Suppressor macrophage treated with lipopolysaccharide for 4 hours (primary cell): ENCODE measurements around the gene EIF4E.
"Not testable (repeated sequence)": the region's sequence is repeated elsewhere in the genome, so short reads cannot be mapped to it uniquely, and the experiment has no call there.

Source experiments
- DNase-seq: peaks from one replicate; pipeline ENCODE4 v3.0.0-alpha.2; 2020

The EIF4E gene

DNA sequence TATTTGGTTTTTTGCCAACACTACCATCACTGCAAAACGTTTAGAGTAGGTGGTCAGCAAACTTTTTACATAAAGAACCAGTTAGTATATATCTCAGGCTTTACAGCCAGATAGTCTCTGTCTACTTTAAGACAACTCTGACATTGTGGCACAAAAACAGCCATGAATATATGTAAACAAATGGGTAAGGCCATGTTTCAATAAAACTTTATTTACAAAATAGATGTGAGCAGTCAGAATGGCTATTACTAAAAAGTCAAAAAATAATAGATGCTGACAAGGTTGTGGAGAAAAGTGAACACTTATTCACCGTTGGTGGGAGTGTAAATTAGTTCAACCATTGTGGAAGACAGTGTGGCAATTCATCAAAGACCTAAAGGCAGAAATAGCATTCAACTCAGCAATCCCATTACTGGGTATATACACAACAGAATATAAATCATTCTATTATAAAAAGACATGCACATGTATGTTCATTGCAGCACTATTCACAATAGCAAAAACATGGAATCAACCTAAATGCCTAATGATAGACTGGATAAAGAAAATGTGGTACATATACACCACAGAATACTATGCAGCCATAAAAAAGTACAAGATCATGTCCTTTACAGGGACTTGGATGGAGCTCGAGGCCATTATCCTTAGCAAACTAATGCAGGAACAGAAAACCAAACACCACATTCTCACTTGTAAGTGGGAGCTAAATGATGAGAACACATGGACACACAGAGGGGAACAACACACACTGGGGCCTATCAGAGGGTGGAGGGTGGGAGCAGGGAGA, 56.6 kb downstream of the EIF4E start:
- not testable (repeated sequence) for DNase-seq

DNA sequence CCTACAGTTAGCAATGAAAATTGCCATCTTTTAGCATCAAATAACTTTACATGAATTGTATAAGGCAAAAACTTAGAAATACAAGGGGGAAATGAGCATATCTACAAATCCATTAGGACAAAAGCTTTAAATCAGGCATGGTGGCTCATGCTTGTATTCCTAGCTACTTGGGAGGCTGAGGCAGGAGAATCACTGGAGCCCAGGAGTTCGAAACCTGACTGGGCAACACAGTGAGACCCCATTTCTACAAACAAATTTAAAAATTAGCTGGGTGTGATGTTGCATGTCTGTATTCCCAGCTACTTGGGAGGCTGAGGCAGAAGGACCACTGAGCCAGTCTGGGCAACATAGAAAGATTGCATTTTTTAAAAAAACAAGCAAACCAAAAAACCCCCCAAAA, 61.3 kb downstream of the EIF4E start:
- no peak for DNase-seq

DNA sequence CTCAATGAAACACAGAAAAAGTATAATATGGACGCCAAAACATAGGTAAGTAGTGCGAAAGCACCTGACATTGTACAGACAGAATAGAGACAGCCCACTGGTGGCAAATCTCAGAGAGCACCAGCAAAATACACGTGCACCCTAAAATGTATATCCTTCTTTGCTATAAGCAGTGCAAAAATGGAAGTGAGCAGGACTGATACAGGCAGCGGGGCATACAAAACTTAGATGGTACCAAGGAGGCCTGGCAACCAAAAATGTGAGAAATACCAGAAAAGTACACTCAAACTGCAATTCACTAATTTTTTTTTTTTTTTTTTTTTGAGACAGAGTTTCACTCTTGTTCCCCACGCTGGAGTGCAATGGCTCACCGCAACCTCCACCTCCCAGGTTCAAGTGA, 63.9 kb downstream of the EIF4E start:
- no peak for DNase-seq

DNA sequence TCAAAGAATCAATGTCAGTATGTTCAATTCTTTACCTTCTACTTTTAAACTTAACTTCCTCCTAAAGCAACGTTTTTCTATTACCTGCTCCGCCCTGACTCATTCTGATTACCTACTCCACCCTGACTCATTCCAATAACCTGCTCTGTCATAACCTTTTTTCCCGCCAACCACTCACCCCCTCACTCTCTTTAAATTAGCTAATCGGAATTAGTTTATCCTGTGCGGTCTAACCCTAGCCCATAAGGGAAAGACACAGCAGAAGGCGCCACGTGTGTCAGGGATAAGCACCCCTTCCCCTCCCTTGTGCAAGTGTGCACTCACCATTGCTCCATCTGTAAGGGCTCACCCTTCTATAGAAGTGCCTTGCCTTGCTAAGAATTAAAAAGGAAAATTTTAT, 64.4 kb downstream of the EIF4E start:
- DNase-seq, result no peak

DNA sequence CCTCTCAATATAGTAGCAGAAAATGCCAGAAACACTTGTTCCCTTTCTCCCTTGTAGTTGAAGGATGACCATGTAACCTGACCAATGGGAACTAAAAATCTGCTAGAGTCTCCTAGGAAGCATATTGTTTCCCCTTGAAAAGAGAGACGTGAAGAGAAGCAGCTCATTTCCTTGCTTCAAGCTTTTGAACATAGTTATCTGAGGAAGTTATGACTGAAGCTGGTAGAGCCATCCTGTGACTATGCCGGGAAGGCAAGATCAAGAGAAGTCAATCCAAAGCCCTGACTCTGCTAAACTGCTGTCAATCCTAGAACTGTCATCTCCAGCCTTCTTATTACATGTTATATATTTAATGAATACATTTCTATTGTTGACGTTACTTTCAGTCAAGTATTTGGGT, 66.6 kb downstream of the EIF4E start:
- no peak for DNase-seq

DNA sequence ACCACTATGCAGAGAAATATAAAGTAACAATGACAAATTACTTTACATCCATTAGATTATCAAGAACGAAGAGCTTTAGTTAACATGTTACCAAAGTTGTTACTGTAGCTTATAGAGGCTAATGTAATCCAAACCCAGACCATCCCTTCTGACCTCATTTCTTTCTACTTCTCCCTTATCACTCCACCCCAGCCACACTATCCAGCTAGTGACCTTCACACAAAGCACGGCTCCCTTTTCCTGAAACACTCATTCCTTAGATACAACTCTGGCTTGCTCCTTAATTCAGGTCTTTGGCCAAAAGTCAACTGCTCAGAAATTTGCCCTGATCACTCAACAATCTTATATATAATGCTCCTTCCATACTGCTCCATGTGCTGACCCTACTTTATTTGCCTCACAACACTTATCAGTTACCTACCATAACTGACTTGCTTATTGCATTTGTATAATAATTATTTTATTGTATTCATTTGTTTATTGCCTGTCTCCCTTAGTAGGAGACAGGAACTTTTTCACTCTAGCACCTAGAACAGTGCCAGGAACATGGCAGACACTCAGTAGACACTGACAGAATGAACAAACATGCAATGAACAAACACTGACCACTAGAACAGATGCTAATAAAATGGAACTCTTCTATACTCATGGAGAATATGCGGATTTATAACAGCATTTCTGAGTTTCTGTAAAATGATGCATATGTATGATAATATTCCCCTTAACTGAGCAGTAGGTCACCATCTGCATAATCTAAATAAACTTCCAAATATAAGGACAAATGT, 67.6 kb downstream of the EIF4E start:
- no peak for DNase-seq

DNA sequence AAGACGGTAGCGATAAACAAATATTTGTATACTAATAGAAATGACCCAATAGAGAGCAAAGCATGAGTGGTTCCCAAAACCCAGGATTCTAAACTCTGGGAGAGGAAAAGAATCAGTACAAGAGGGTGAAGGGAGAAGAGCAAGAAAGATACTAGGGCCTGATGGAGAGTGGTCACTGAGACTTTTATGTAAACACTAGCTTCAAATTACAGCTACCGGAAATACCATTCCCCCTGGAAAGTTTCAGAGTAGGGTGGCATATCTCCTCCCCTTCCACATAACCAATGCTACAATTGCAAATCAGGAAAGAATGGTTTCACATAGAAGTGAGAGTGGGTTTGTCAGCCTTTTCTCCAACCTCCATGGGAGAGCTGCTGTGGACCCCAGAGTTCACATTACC, 77.1 kb downstream of the EIF4E start:
- DNase-seq, result no peak

DNA sequence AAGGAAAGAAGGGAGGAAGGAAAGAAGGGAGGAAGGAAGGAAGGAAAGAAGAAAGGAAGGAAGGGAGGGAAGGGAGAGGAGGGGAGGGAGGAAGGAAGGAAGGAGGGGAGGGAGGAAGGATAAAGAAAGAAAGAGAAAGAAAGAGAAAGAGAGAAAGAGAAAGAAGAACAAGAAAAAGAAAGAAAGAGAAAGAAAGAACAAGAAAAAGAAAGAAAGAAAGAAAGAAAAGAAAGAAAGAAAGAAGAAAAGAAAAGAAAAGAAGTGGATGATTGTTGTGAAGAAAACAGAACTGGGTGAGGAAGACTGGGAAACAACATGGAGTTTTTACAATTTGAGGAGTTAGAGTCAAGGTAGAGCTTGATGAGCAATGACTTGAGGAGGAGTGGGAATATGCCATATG, 78.0 kb downstream of the EIF4E start:
- no peak for DNase-seq

DNA sequence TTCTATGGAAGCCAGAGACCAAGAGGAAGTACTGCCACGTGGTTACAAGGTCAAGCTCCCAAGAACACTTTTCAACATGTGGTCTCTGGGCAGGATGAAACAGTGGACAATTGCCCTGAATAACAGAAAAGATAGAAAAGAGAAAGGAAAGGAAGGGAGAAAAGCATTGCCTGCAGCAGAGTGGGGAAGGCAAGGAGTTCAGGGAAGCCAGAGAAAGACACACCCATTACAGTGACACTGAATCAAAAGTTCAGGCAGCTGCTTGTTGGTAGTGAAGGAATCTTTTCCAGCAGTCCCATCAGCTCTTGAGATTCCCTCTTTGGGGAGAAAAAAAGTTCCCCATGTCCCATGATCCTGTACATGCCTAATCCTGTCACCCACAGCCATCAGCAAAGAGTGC, 80.5 kb downstream of the EIF4E start:
- DNase-seq, result no peak

DNA sequence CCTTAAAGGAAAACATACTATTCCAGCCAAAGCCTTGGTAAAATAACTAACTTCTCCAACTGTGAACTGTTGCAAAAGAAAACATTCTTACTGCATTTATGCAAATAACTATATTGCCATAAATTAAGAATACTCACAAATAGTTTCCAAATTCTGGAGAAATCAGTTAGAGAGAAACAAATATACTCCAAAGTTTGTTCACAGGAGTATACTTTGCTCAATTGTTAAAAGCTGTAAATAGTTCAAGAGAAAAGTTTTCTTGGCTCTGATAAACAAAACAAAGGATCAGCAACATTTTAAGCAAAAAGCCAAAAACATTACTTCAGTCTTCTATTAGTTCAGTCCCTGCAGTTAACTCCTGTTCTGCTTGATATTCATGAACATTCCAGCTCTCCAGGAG, 83.0 kb downstream of the EIF4E start:
- DNase-seq, result no peak

DNA sequence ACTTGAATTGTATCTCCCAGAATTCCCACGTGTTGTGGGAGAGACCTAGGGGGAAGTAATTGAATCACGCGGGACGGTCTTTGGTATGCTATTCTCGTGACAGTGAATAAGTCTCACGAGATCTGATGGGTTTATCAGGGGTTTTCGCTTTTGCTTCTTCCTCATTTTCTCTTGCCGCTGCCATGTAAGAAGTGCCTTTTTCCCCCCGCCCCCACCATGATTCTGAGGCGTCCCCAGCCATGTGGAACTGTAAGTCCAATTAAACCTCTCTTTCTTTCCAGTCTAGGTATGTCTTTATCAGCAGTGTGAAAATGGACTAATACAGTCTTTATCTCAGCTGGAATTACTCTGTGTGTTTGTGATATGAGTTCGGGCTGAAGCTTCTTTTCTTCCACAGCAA, 86.0 kb downstream of the EIF4E start:
- DNase-seq, result not testable (repeated sequence)

DNA sequence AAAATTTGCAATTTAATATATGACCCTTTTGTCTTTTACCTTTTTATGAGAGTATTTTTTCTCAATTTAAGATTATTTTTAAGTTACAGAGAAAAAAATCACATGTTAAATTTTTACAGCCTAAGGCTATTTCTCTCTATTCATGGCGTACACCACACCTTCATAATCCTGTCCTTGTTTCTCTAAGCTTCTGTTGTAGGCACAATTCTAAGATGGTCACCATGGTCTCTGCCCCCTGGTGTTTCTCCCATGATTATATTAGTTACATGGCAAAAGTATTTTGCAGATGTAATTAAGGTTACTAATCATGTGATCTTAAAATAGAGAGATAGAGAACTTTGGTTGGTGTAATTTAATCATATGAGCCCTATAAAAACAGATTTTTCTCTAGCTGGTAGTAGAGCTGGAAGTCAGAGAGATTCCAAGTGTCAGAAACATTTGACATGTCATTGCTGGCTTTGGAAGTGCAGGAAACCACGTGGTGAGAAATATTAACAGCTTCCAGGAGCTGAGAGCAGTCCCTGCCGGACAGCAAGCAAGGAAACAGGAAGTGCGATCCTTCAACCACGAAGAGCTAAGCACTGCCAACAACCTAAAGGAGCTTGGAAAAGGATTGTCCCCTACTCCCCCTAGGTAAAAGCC, 89.8 kb downstream of the EIF4E start:
- peak; percentile 2 for DNase-seq

DNA sequence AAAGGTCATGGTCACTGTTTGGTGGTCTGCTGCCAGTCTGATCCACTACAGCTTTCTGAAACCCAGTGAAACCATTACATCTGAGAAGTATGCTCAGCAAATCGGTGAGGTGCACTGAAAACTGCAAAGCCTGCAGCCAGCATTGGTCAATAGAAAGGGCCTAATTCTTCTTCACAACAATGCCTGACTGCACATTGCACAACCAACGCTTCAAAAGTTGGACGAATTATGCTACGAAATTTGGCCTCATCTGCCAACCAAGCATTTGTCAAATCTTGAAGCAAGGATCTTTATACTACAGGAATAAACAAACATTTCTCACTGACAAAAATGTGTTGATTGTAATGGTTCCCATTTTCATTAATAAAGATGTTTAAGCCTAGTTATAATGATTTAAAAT, 90.4 kb downstream of the EIF4E start:
- no peak for DNase-seq

DNA sequence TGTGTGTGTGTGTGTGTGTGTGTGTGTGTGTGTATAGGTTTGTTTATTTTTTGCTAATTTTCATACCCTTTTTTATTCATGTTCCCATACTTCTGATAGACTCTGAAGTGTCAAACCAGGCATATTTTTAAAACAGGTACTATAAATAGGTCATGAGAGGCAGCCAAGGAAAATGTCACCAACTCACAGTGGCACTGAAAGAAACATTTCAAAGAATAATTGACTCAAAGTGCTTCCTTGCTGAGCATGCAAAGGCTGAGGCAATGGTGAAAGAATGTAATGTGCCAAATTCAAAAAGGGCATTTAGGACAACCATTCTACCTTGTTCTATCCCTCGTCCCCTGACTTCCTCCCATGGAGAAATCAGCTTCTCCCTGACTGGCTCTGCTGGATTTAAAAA, 95.5 kb downstream of the EIF4E start:
- no peak for DNase-seq

DNA sequence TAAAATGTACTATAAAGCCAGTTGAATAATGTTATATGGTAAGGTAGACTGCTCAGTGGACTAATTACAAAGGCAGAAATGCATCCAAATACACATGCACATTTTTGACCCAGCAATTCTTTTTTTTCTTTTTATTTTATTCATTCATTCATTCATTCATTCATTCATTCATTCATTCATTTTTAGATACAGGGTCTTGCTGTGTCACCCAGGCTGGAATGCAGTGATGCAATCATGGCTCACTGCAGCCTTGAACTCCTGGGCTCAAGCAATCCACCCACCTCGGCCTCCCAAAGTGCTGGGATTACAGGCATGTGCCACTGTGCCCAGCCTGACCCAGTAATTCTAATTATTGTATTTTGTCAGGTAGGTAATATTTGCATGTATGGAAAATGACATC, 97.9 kb downstream of the EIF4E start:
- DNase-seq, result not testable (repeated sequence)
